Hepatocyte (in vitro differentiated cells): Measurements from ENCODE around the gene MFSD11.

ENCODE experiments used
- EZH2phosphoT487 ChIP-seq: fragments of 200-600 bp; sonication (generic); IDR thresholded peaks from one replicate; pipeline ENCODE4 v1.6.1; 2018; ENCODE audit warnings: antibody characterized with exemption, mild to moderate bottlenecking, low read depth, moderate library complexity; ENCODE audit not compliant: unreplicated experiment, severe bottlenecking
- TF ChIP-seq, protein P1 (sequence below): fragments of 200-600 bp; sonication (generic); IDR thresholded peaks from 2 replicates; pipeline ENCODE4 v1.5.1; 2016; ENCODE audit warnings: antibody characterized with exemption, mild to moderate bottlenecking; ENCODE audit not compliant: poor library complexity

DNA sequence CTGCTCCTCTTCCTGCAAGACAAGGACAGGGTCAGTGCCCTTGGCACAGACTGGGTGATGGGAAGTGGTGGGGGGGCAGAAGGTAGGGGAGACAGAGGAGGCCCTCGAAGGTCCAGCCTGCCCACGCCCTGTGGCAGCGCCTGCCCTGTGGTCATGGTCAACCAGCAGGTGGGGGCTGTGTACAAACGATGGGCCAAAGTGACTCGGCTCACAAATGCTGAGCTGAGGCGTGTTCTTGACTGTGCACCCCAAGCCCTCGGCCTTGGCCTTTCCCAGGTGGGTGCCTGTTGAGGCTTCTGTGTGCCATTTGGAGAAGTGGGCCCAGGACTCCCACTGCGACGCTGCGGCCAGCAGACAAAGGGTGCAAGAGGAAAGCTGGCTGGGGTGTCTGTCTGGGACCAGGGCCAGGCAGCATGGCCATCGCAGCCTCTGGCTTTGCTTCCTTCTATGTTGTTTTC, 49.7 kb upstream of the MFSD11 start:
- TF ChIP-seq, protein P1, sequence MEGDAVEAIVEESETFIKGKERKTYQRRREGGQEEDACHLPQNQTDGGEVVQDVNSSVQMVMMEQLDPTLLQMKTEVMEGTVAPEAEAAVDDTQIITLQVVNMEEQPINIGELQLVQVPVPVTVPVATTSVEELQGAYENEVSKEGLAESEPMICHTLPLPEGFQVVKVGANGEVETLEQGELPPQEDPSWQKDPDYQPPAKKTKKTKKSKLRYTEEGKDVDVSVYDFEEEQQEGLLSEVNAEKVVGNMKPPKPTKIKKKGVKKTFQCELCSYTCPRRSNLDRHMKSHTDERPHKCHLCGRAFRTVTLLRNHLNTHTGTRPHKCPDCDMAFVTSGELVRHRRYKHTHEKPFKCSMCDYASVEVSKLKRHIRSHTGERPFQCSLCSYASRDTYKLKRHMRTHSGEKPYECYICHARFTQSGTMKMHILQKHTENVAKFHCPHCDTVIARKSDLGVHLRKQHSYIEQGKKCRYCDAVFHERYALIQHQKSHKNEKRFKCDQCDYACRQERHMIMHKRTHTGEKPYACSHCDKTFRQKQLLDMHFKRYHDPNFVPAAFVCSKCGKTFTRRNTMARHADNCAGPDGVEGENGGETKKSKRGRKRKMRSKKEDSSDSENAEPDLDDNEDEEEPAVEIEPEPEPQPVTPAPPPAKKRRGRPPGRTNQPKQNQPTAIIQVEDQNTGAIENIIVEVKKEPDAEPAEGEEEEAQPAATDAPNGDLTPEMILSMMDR, result no peak
- TF ChIP-seq EZH2phosphoT487, result no peak
